ENCODE results near the gene ROBO1. TPM values are rescaled to one million over a fixed set of nuclear protein-coding genes. Genes with fewer than 3 reads are reported as not detected.

The ROBO1 gene
- total and polyA plus RNA-seq, 2 of the 8 experiments (the other 6 are each of a cell fraction or from before 2014, with no cell fraction given): 51.4 to 91.0 TPM

- H4K91ac ChIP-seq (replicated peaks; ENCODE audit: insufficient read length, low read length): no peak overlapping the region
- H2AK5ac ChIP-seq (ENCODE audit: low read depth, low read length): no peak overlapping the region
- H4K5ac ChIP-seq (ENCODE audit: insufficient read length, low read depth, low read length): no peak overlapping the region
- H3K4ac ChIP-seq (replicated peaks; ENCODE audit: insufficient read length, low read depth, low read length): no peak overlapping the region
- no peaks in the 10 kb centered on the region for H3K27me3 ChIP-seq (replicated peaks in 1 of 4; ENCODE audit: control insufficient read depth in 3 of 4, extremely low read depth in 1 of 4, insufficient read depth in 3 of 4, low read length in 3 of 4)
- H3K4me2 ChIP-seq (ENCODE audit: insufficient read depth in 1 of 2, low read depth in 2 of 2, low read length in 2 of 2): no peak overlapping the region
- no peak overlapping the region for H4K8ac ChIP-seq (ENCODE audit: extremely low read depth, insufficient read depth, low read length)
- no peak overlapping the region for H2AFZ ChIP-seq (ENCODE audit: low read length)
- 0 out of 2 replicates have a peak, but pooled peaks cover 2% of the 10 kb centered on the region for H3K79me1 ChIP-seq (ENCODE audit: low read depth, low read length)
- peaks cover 0 to 2% of the 10 kb centered on the region in 2 experiments for H4K20me1 ChIP-seq (replicated peaks in 1 of 2; ENCODE audit: control insufficient read depth in 1 of 2, insufficient read depth in 2 of 2, low read length in 2 of 2)
- peaks cover 0 to 8% (median 3%) of the 10 kb centered on the region in 4 experiments; a peak in 2 of 7 replicates for H3K4me1 ChIP-seq (replicated peaks in 1 of 4; ENCODE audit: control insufficient read depth in 3 of 4, insufficient read depth in 4 of 4, low read length in 3 of 4)
- no peak overlapping the region for H3K14ac ChIP-seq (ENCODE audit: insufficient read length)
- ChIA-PET POLR2A (ENCODE audit: partially characterized antibody) (interaction anchor here (1.4 kb wide), 1 partner anchor 13 kb away, joined by 3 read pairs; no protein-coding TSS in a partner anchor), CTCF (ENCODE audit: partially characterized antibody) (interaction anchor here (0.6 to 0.7 kb wide), 2 partner anchors 46 to 346 kb away, joined by 3 read pairs; no protein-coding TSS in a partner anchor)
- no peak overlapping the region for H2BK15ac ChIP-seq (ENCODE audit: low read length)
- FAIRE-seq: no peak
- no peak overlapping the region for H2BK5ac ChIP-seq (ENCODE audit: low read depth, low read length)
- no peak overlapping the region for H3K27ac ChIP-seq (ENCODE audit: low read depth, low read length)
- H2BK120ac ChIP-seq (replicated peaks; ENCODE audit: low read depth, low read length): no peak overlapping the region
- WGBS, 2 experiments (ENCODE audit: extremely low coverage in 1 of 2, insufficient coverage in 1 of 2, insufficient read length in 1 of 2, insufficient replicate concordance in 2 of 2, low coverage in 1 of 2, low lambda C conversion rate in 2 of 2, missing lambda C conversion rate in 1 of 2): 81% methylated on average over 2 of the region's 2 CpGs; no CpG with 5 or more reads in 1 of the 2 experiments
- H3K23ac ChIP-seq (ENCODE audit: insufficient read length): no peak overlapping the region
- no peaks in the 10 kb centered on the region for H3K23me2 ChIP-seq (ENCODE audit: low read depth, low read length)
- no peak overlapping the region for H3K56ac ChIP-seq (replicated peaks; ENCODE audit: insufficient read length, low read depth, low read length)
- no peak overlapping the region for H3K4me3 ChIP-seq (ENCODE audit: extremely low read depth in 1 of 4, insufficient read depth in 2 of 4, low read depth in 3 of 4, low read length in 4 of 4)
- H3K18ac ChIP-seq (ENCODE audit: extremely low read depth, low read length): no peak overlapping the region
- no peak overlapping the region for H2BK12ac ChIP-seq (ENCODE audit: low read depth, low read length)
- no peak overlapping the region for H2BK20ac ChIP-seq (ENCODE audit: low read length)
- DNase-seq (ENCODE audit: low read depth in 1 of 2, low spot score in 2 of 2): no peak
- H3K9ac ChIP-seq (replicated peaks in 1 of 4; ENCODE audit: extremely low read depth in 1 of 4, low read depth in 3 of 4, low read length in 3 of 4): no peak overlapping the region
- no peaks in the 10 kb centered on the region for H3K36me3 ChIP-seq (ENCODE audit: control insufficient read depth in 2 of 4, insufficient read depth in 4 of 4, low read length in 3 of 4)
- H3K9me3 ChIP-seq (ENCODE audit: insufficient read depth in 2 of 2, low read depth in 1 of 2, low read length in 1 of 2): no peaks in the 10 kb centered on the region
- H3K79me2 ChIP-seq (ENCODE audit: control insufficient read depth in 1 of 2, insufficient read depth in 2 of 2, low read length in 2 of 2): peaks cover 0 to 93% of the 10 kb centered on the region in 2 experiments; a peak in 2 of 4 replicates
- TF ChIP-seq SP1 (IDR thresholded peaks at IDR 0.05; ENCODE audit: low read depth, low read length) (no peak), NANOG (IDR thresholded peaks at IDR 0.05; ENCODE audit: insufficient read depth, low read depth, low read length, poor library complexity, severe bottlenecking) (no peak), MAX (IDR thresholded peaks at IDR 0.05) (no peak), RXRA (IDR thresholded peaks at IDR 0.05; ENCODE audit: insufficient read depth, low read depth, low read length) (no peak), POU5F1 (IDR thresholded peaks at IDR 0.05; ENCODE audit: low read depth, low read length) (no peak), ATF2 (IDR thresholded peaks at IDR 0.05; ENCODE audit: low read length) (no peak), SP4 (IDR thresholded peaks at IDR 0.05; ENCODE audit: low read length) (no peak), HDAC2 (IDR thresholded peaks at IDR 0.05; ENCODE audit: borderline replicate concordance in 1 of 2, low read depth in 2 of 2, low read length in 2 of 2) (no peak), RNF2 (IDR thresholded peaks at IDR 0.05; ENCODE audit: borderline replicate concordance, low read depth, low read length, missing control alignments, poor library complexity, severe bottlenecking) (no peak), JUN (IDR thresholded peaks at IDR 0.05; ENCODE audit: low read depth, low read length) (no peak), SP2 (IDR thresholded peaks at IDR 0.05; ENCODE audit: low read length) (no peak)
Observed at GRCh38 chr3:78985981-78986380, 781.8 kb downstream of the ROBO1 start.
